GM23338 (cell line): ENCODE data around the gene XRCC6. TPM values are rescaled to one million over a fixed set of nuclear protein-coding genes. Genes with fewer than 3 reads are reported as not detected.

Experiments
- ATAC-seq: fragments of 200-7000 bp; cut with Tn5 transposase; 3 replicates; pipeline ENCODE4 v1.9.1; 2020
- DNase-seq: peaks from one replicate; pipeline ENCODE4 v3.0.0-alpha.2; 2015; ENCODE audit warnings: low spot score
- H2AFZ ChIP-seq: fragments of 200-600 bp; sonication (generic); 2 replicates; pipeline ENCODE4 v1.8.0; 2016; ENCODE audit warnings: antibody characterized with exemption, mild to moderate bottlenecking, moderate library complexity
- H3F3A ChIP-seq: fragments of 200-600 bp; sonication (generic); replicated peaks from 2 replicates; pipeline ENCODE4 v1.8.0; 2017; ENCODE audit warnings: antibody characterized with exemption, mixed run types, low read depth
- H3K27ac ChIP-seq: fragments of 200-600 bp; sonication (generic); 2 replicates; pipeline ENCODE4 v1.6.1; 2016; ENCODE audit warnings: low read depth
- H3K27me3 ChIP-seq: fragments of 200-600 bp; sonication (generic); 2 replicates; pipeline ENCODE4 v1.8.0; 2016; ENCODE audit warnings: mild to moderate bottlenecking, mixed run types, moderate library complexity; ENCODE audit not compliant: insufficient read depth
- H3K36me3 ChIP-seq: fragments of 200-600 bp; sonication (generic); 2 replicates; pipeline ENCODE4 v1.8.0; 2016; ENCODE audit warnings: mild to moderate bottlenecking; ENCODE audit not compliant: insufficient read depth
- H3K4me1 ChIP-seq: fragments of 200-600 bp; sonication (generic); 2 replicates; pipeline ENCODE4 v1.8.0; 2016; ENCODE audit warnings: mild to moderate bottlenecking, moderate library complexity; ENCODE audit not compliant: insufficient read depth
- H3K4me2 ChIP-seq: fragments of 200-600 bp; sonication (generic); 2 replicates; pipeline ENCODE4 v1.7.1; 2017; ENCODE audit warnings: mixed run types
- H3K4me3 ChIP-seq: fragments of 200-600 bp; sonication (generic); 2 replicates; pipeline ENCODE4 v1.6.1; 2016; ENCODE audit warnings: mixed run types
- H3K79me2 ChIP-seq: fragments of 200-600 bp; sonication (generic); replicated peaks from 2 replicates; pipeline ENCODE4 v1.8.0; 2017; ENCODE audit warnings: mild to moderate bottlenecking; ENCODE audit not compliant: insufficient read depth
- H3K9me2 ChIP-seq: fragments of 200-600 bp; sonication (generic); 2 replicates; pipeline ENCODE4 v1.8.0; 2017; ENCODE audit not compliant: insufficient read depth
- H4K20me1 ChIP-seq: fragments of 200-600 bp; sonication (generic); replicated peaks from 2 replicates; pipeline ENCODE4 v1.8.0; 2017; ENCODE audit warnings: mild to moderate bottlenecking; ENCODE audit not compliant: insufficient read depth
- H3K27ac Mint-ChIP-seq: 2 replicates; pipeline ENCODE4 v1.8.0; 2020; ENCODE audit warnings: inconsistent platforms, mild to moderate bottlenecking, moderate library complexity, mixed read lengths
- H3K27me3 Mint-ChIP-seq: 3 replicates; pipeline ENCODE4 v1.8.0; 2022; ENCODE audit warnings: low read depth, mild to moderate bottlenecking, moderate library complexity, mixed read lengths, inconsistent platforms; ENCODE audit not compliant: insufficient read depth, poor library complexity
- H3K36me3 Mint-ChIP-seq: 3 replicates; pipeline ENCODE4 v1.8.0; 2021; ENCODE audit warnings: low read depth, mild to moderate bottlenecking, inconsistent platforms, moderate library complexity, mixed read lengths
- H3K4me1 Mint-ChIP-seq: 3 replicates; pipeline ENCODE4 v1.8.0; 2020; ENCODE audit warnings: mild to moderate bottlenecking, inconsistent platforms, mixed read lengths
- H3K4me3 Mint-ChIP-seq: 3 replicates; pipeline ENCODE4 v1.8.0; 2021; ENCODE audit warnings: moderate library complexity, mild to moderate bottlenecking, inconsistent platforms, mixed read lengths
- H3K9me3 Mint-ChIP-seq: 3 replicates; pipeline ENCODE4 v1.8.0; 2020; ENCODE audit warnings: moderate library complexity, mild to moderate bottlenecking, inconsistent platforms, mixed read lengths
- CREB1 ChIP-seq: fragments of 250-450 bp; sonication (Bioruptor Pico); IDR thresholded peaks from 2 replicates; pipeline ENCODE4 v1.5.0; 2020; ENCODE audit warnings: low read depth, mild to moderate bottlenecking, moderate library complexity
- CTCF ChIP-seq, 2 experiments: fragments of 200-600 bp in 1 of 2; sonication (generic) in 1 of 2; conservative IDR thresholded peaks; 2 replicates each; pipeline versions ENCODE4 v1.5.1 to v1.6.1; 2016 to 2017; ENCODE audit warnings: antibody characterized with exemption in 2 of 2, low read depth in 2 of 2, mild to moderate bottlenecking in 2 of 2, moderate library complexity in 1 of 2
- ETS1 ChIP-seq: IDR thresholded peaks from 2 replicates; pipeline ENCODE4 v1.6.1; 2016; ENCODE audit warnings: antibody characterized with exemption
- EZH2 ChIP-seq: fragments of 200-600 bp; sonication (generic); IDR thresholded peaks from one replicate; pipeline ENCODE4 v1.8.0; 2017; ENCODE audit warnings: antibody characterized with exemption, mild to moderate bottlenecking, low read depth; ENCODE audit not compliant: unreplicated experiment
- EZH2phosphoT487 ChIP-seq: fragments of 200-600 bp; sonication (generic); IDR thresholded peaks from one replicate; pipeline ENCODE4 v1.8.1; 2018; ENCODE audit warnings: antibody characterized with exemption; ENCODE audit not compliant: unreplicated experiment
- JUNB ChIP-seq: IDR thresholded peaks from one replicate; pipeline ENCODE4 v1.6.1; 2016; ENCODE audit warnings: antibody characterized with exemption; ENCODE audit not compliant: unreplicated experiment
- NANOG ChIP-seq: IDR thresholded peaks from 2 replicates; pipeline ENCODE4 v1.6.1; 2016; ENCODE audit warnings: antibody characterized with exemption, borderline replicate concordance
- POLR2AphosphoS5 ChIP-seq: IDR thresholded peaks from 2 replicates; pipeline ENCODE4 v1.6.1; 2016; ENCODE audit warnings: antibody characterized with exemption, low read depth
- REST ChIP-seq: IDR thresholded peaks from one replicate; pipeline ENCODE4 v1.6.1; 2018; ENCODE audit warnings: antibody characterized with exemption; ENCODE audit not compliant: unreplicated experiment
- STAT1 ChIP-seq: IDR thresholded peaks from one replicate; pipeline ENCODE4 v1.6.1; 2016; ENCODE audit warnings: antibody characterized with exemption; ENCODE audit not compliant: unreplicated experiment
- ZNF114 ChIP-seq: fragments of 250-450 bp; sonication (Bioruptor Pico); IDR thresholded peaks from 2 replicates; pipeline ENCODE4 v1.5.0; 2020; ENCODE audit warnings: mild to moderate bottlenecking, moderate library complexity
- ZNF331 ChIP-seq: fragments of 250-450 bp; sonication (Bioruptor Pico); IDR thresholded peaks from 2 replicates; pipeline ENCODE4 v1.5.0; 2020; ENCODE audit warnings: low read depth, mild to moderate bottlenecking, moderate library complexity
- ZNF462 ChIP-seq: fragments of 250-450 bp; sonication (Bioruptor Pico); IDR thresholded peaks from 2 replicates; pipeline ENCODE4 v1.5.0; 2020; ENCODE audit warnings: mild to moderate bottlenecking, moderate library complexity
- polyA plus RNA-seq: library from polyadenylated mRNA; unstranded; fragments of >200 nt; fragmentation: Nextera tagmentation; extraction: Ambion mirVana; gene quantifications from 2 replicates; pipeline ENCODE4 v1.2.1, GENCODE V29; 2016
- total RNA-seq: library from RNA; depleted of rRNA; stranded (reverse); fragments of >200 nt; shearing (Covaris generic); gene quantifications from 2 replicates; pipeline ENCODE4 v1.2.3, GENCODE V29; 2014

Gene XRCC6
- total and polyA plus RNA-seq, 2 experiments from 2014 or later = 351 to 498 TPM

GRCh38 chr22:41571786-41572185 is 49.3 kb upstream of the XRCC6 start:
- no peaks in the 10 kb centered on the region for H3F3A ChIP-seq
- no peak overlapping the region for H3K4me2 ChIP-seq
- TF ChIP-seq CREB1 (no peak), REST (no peak), POLR2AphosphoS5 (no peak), ZNF114 (no peak), ZNF331 (CRISPR knock-in tag) (no peak), ZNF462 (no peak), JUNB (no peak), STAT1 (no peak), CTCF (conservative IDR thresholded peaks at IDR 0.05; ENCODE audit: low read depth in 2 of 2) (no peak), ETS1 (no peak), NANOG (no peak), EZH2 (no peak), EZH2phosphoT487 (no peak)
- Mint-ChIP-seq H3K27me3 (peaks cover 11% of the 10 kb centered on the region), H3K9me3 (no peaks in the 10 kb centered on the region; the same call in 2 of the 3 replicates), H3K4me1 (no peaks in the 10 kb centered on the region; the same call in 2 of the 3 replicates), H3K27ac (no peak overlapping the region), H3K36me3 (peaks cover 2% of the 10 kb centered on the region; the same call in 1 of the 3 replicates), H3K4me3 (no peak overlapping the region)
- no peak overlapping the region for H3K27ac ChIP-seq
- no peaks in the 10 kb centered on the region for H3K36me3 ChIP-seq
- H3K79me2 ChIP-seq = no peaks in the 10 kb centered on the region
- no peaks in the 10 kb centered on the region for H4K20me1 ChIP-seq
- H2AFZ ChIP-seq = no peak overlapping the region
- no peak overlapping the region for H3K4me3 ChIP-seq
- no peaks in the 10 kb centered on the region for H3K27me3 ChIP-seq
- DNase-seq = no peak
- H3K4me1 ChIP-seq = no peaks in the 10 kb centered on the region
- H3K9me2 ChIP-seq = no peaks in the 10 kb centered on the region
- ATAC-seq = no peak
